ENCODE results near the gene ATP2B2.

Gene ATP2B2

GRCh38 chr3:10495003-10495402 lies 10.4 kb downstream of the ATP2B2 start:
- Mint-ChIP-seq H3K27me3 (ENCODE audit: low read depth) (peaks cover 29% of the 10 kb centered on the region), H3K9me3 (no peaks in the 10 kb centered on the region), H3K36me3 (ENCODE audit: low read depth) (no peaks in the 10 kb centered on the region), H3K4me3 (no peak overlapping the region), H3K4me1 (no peaks in the 10 kb centered on the region), H3K27ac (no peak overlapping the region)
- TF ChIP-seq, protein P1, sequence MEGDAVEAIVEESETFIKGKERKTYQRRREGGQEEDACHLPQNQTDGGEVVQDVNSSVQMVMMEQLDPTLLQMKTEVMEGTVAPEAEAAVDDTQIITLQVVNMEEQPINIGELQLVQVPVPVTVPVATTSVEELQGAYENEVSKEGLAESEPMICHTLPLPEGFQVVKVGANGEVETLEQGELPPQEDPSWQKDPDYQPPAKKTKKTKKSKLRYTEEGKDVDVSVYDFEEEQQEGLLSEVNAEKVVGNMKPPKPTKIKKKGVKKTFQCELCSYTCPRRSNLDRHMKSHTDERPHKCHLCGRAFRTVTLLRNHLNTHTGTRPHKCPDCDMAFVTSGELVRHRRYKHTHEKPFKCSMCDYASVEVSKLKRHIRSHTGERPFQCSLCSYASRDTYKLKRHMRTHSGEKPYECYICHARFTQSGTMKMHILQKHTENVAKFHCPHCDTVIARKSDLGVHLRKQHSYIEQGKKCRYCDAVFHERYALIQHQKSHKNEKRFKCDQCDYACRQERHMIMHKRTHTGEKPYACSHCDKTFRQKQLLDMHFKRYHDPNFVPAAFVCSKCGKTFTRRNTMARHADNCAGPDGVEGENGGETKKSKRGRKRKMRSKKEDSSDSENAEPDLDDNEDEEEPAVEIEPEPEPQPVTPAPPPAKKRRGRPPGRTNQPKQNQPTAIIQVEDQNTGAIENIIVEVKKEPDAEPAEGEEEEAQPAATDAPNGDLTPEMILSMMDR (IDR thresholded peaks at IDR 0.05; ENCODE audit: unreplicated experiment in 3 of 3), result no peak

DNA sequence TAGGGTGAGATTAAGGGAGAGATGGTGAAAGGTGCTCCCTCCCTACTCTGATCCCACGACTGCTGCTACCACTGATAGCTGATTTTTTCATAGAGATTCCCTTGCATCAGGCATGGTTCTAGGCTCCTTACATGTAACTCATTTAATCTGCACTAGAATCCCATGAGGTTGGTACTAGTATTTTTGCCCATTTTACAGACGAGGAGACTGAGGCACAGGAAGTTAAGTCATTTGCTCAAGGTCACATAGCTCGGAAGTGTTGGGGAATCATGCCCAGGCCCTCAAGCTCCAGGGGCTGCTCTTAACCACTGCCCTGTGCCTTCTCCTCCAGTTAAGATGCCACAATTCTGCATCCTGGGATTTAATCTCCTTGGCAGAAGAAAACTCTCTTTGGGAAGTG lies 11.2 kb downstream of the ATP2B2 start:
- TF ChIP-seq, protein P1 (IDR thresholded peaks at IDR 0.05; ENCODE audit: unreplicated experiment in 3 of 3), result no peak
- H3K4me1 Mint-ChIP-seq, result no peaks in the 10 kb centered on the region

DNA sequence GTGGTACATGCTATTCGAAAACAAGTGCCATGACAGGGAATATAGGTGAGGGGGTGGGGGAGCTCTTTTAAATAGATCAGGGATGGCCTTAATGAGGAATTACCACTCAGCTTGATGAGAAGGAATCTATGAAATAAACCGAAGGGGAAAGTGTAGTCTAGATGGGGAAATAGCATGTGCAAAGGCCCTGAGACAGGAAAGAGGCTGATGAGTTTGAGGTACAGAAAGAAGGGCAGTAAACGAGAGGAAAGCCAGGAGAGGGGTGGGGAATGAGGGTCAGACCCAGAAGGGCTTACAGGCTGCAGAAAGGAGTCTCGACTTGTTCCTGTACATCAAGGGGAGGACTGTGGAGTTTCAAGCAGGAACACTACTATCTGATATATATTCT lies 12.2 kb downstream of the ATP2B2 start:
- Mint-ChIP-seq H3K9me3 (no peaks in the 10 kb centered on the region), H3K4me3 (no peak overlapping the region), H3K27ac (no peak overlapping the region), H3K27me3 (ENCODE audit: low read depth) (peaks cover 35% of the 10 kb centered on the region), H3K36me3 (ENCODE audit: low read depth) (no peaks in the 10 kb centered on the region), H3K4me1 (no peaks in the 10 kb centered on the region)
- TF ChIP-seq, protein P1 (IDR thresholded peaks at IDR 0.05; ENCODE audit: unreplicated experiment in 3 of 3), result no peak

More for the DNA sequence above, 11.2 kb downstream of the ATP2B2 start:
- peaks cover 34% of the 10 kb centered on the region for H3K27me3 Mint-ChIP-seq (ENCODE audit: low read depth)
- H3K27ac Mint-ChIP-seq, result no peak overlapping the region
- H3K36me3 Mint-ChIP-seq (ENCODE audit: low read depth), result no peaks in the 10 kb centered on the region
- no peak overlapping the region for H3K4me3 Mint-ChIP-seq
- H3K9me3 Mint-ChIP-seq, result no peaks in the 10 kb centered on the region

DNA sequence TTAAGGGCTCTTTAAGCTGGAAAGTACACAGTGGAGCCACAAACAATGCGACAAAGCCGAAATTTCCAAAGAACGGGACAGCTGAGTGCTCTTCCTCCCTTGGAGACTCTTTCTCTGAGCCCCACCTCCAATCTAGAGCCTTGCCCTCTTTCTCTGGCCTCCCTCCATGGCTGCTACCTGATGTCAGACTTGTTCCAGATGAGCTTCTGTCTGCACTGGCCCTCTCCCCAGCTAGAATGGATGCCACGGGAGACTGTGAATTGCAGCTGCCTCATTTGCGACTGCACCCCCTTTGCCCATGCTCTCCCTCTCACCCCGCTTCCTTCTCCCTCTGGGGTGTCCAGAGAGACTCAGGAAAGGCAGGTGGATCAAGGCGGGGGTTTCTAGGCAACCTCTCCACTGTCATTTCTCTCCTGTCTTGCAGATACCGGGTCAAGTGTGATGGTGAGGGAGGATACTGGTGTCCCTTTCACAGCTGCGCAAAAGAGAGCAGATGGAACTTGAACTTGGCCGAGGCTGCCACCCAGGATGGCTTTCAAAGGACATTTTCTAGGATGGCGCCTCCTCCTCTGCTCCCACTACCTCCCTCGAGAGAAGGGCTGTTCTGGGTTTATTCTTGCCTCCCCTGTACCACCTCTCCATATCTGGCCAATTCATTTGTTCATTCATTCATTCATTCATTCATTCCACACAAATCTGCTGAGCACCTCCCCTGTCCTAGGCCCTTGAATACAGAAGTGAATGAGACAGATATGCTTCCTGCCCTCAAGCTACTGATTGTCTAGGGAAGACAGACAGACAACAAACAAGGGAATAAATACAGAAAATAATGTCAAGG lies 12.8 kb downstream of the ATP2B2 start:
- H3K27me3 Mint-ChIP-seq (ENCODE audit: low read depth), result peaks cover 37% of the 10 kb centered on the region
- TF ChIP-seq, protein P1 (IDR thresholded peaks at IDR 0.05; ENCODE audit: unreplicated experiment in 3 of 3), result no peak

GRCh38 chr3:10489746-10490483 lies 15.5 kb downstream of the ATP2B2 start:
- Mint-ChIP-seq H3K9me3 (no peaks in the 10 kb centered on the region), H3K27ac (no peak overlapping the region), H3K36me3 (ENCODE audit: low read depth) (no peaks in the 10 kb centered on the region), H3K27me3 (ENCODE audit: low read depth) (peaks cover 27% of the 10 kb centered on the region), H3K4me3 (no peak overlapping the region), H3K4me1 (no peaks in the 10 kb centered on the region)
- TF ChIP-seq, protein P1 (IDR thresholded peaks at IDR 0.05; ENCODE audit: unreplicated experiment in 3 of 3), result no peak

More for the DNA sequence above, 12.8 kb downstream of the ATP2B2 start:
- no peaks in the 10 kb centered on the region for H3K4me1 Mint-ChIP-seq
- H3K27ac Mint-ChIP-seq, result no peak overlapping the region
- no peaks in the 10 kb centered on the region for H3K36me3 Mint-ChIP-seq (ENCODE audit: low read depth)
- no peak overlapping the region for H3K4me3 Mint-ChIP-seq
- no peaks in the 10 kb centered on the region for H3K9me3 Mint-ChIP-seq

Data from nephron (organoid).